HG02840 (cell line): ENCODE data around the gene SPACA5B.
"Not testable (repeated sequence)": the region's sequence is repeated elsewhere in the genome, so short reads cannot be mapped to it uniquely, and the experiment has no call there.

ENCODE experiments used
- ATAC-seq: cut with Tn5 transposase; IDR thresholded peaks from one replicate; pipeline ENCODE4 v1.9.1; 2021; ENCODE audit warnings: mild to moderate bottlenecking, moderate library complexity, moderate number of reproducible peaks; ENCODE audit not compliant: unreplicated experiment, low FRiP score

SPACA5B gene

DNA sequence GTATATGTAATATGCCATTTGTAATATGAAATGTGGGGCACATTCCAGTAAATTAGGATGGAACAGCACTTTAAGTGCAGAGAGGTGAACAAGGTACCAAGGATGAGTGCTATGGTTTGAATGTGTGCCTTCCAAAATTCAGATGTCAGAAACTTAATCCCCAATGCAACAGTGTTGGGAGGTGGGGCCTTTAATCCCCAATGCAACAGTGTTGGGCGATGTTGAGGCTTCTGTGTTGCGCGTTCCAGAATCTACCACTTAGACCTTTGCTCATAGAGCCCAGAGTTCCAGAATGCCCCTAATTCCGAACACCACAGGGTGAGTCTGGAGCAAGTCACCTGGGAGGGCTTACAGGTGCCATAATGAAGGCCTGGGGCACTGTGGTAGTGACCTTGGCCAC, at the start of gene SPACA5B:
TSS of gene SPACA5B (plus strand) at position 301 of the 400 bp plus-strand sequence. CDS start at position 363, 62 bp downstream.
- ATAC-seq: not testable (repeated sequence)

DNA sequence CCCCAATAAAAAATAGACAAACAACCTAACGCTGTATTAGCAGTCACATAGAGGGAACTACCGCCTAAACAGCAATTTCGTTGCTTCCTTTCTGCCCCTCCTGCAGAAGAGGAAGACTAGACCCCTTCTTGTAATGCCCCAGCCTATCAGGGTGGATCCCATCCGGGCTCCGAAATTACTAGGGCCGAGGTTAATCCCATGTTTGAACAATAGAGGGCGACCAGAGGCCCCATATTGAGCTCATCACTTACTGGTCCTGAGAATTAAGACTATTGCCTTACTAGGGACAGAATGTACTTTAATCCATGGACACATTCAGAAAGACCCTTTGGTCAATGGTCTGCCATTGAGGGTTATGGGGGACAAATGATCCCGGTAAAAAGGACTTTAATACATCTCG, 47.2 kb upstream of the SPACA5B start:
- ATAC-seq: no peak

DNA sequence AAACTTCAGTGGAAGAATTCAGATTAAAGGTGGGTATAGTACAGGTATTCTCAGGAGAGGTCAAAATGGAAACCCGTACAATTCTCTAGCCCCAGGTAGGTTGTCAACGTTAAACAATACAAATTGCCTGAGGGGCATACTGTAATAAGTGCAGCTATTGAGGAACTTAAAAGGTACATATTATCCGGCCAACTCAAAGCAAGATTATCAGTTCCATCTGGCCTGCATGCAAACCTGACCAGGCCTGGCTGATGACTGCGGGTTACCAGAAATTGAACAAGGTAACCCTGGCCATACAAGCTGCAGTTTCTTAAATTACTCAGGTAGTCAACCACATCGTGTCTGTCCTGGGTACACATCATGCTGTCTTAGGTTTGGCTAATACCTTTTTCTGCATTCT, 46.7 kb upstream of the SPACA5B start:
- ATAC-seq: no peak

DNA sequence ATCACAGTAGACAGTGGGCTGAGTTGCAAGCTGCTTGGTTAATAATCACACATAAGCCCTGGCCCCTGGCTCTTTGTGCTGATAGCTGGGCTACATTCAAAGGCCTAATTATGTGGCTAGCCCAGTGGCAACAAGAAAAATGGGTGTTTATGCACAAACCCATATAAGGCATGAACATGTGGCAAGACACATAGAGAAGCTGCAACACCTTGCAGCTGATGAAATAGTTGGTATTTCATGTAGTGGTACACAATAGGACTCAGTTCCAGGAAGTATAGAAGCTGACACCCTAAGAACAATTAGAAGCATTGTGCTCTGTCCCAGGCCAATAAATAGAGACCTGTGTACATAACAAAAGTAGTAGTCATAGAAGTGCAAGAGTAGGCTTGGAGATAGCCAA, 44.3 kb upstream of the SPACA5B start:
- ATAC-seq: no peak

DNA sequence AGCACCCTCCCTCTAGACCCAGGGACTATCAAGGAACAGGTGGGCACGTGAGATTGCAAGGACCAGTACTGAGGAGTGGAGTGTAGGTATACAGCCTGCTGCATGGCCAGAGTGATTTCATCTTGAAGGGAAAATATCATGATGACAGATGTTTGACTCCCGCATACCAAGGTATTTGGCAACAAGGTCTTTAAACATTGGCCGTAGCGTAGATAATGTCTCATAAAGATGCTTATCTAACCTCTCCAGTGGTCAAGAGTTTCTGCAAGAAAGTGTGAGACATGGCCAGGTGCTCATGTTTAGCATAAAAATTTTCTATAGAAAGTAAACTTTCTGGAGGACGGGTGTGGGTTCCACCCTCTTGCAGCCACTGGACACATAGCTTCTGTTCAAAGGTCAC, 40.3 kb upstream of the SPACA5B start:
- ATAC-seq: no peak

DNA sequence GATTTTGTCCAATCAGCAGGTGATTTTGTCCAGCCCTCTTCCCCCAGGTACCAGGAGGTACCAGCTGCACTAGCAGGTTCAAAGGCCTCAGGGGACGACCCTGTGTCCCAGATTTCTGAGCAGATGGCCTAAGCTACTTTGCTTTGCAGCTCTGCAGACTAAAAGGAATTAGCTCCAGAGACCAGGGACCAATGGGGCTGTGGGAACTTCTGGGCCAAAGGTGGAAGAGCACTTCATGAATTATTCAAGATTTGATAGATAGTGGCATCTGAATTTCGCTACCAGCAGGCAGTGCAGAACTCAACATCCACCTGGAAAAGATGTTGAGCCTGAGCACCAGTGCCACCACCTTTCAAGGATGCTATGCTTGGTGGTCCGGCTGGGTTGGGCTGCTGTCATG, 37.9 kb upstream of the SPACA5B start:
- not testable (repeated sequence) for ATAC-seq

DNA sequence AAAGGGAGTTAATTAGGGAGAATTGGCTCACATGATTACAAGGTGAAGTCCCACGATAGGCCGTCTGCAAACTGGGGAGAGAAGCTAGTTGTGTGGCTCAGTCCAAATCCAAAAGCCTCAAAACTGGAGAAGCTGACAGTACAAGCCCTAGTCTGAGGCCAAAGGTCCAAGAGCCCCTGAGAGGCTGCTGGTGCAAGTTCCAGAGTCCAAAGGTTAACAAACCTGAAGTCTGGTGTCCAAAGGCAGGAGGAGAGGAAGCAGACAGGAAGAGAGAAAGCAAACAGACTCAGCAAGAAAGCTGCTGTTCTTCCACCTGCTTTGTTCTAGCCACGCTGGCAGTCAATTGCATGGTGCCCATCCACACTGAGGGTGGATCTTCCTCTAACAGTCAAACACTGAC, 29.0 kb upstream of the SPACA5B start:
- no peak for ATAC-seq

DNA sequence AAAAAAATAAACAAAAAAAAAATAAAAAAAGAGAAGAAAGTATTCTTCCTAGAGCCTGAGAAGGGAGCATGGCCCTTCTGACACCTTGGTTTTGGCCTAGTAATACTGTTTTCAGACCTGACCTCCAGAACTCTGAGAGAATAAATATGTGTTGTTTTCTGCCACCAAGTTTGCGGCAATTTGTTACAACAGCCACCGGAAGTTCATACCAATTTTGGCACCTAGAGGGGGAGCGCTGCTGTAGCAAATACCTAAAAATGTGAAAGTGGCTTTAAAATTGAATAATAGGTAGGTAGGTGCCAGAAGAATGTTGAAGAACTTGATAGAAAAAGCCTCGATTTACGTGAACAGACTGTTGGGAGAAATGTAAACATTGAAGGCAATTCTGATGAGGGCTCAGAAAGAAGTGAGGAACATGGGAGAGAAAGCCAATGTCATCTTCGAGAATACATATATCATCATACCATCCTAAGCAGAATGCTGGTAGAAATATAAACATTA, 27.5 kb upstream of the SPACA5B start:
- ATAC-seq: no peak

DNA sequence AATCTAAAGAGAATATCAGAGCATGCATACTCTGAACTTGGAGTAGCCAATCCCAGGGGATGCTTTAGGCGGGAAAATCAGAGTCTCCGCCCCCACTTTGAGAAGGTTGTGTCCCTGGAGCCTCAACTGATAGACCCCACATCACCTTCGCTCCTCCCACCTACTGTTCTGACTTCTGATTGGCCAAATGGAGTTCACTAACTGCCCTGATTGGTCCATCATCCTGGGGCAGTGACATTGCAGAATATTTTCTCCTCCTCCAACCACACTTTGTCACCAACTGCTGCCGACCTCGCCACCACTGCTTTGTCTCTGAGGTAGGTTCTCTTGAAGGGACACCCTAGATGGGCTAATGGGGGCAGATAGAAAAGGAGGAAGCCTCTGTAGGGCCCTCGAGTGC, 22.7 kb upstream of the SPACA5B start:
- ATAC-seq: no peak

DNA sequence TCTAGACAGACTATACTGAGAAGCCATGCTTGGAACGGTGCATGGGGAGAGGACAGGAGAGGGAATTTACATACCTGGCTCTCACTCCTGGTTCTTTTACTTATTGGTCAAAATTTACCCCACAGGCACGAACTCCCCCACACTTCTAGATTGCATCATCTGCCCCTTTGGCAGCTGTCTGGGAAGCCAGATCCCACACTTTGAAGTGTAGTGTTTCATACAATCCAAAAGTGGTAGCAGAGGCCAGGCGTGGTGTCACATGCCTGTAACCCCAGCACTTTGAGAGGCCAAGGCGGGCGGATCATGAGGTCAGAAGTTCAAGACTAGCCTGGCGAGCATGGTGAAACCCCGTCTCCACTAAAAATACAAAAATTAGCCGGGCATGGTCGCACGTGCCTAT, 5.1 kb upstream of the SPACA5B start:
- ATAC-seq: not testable (repeated sequence)

DNA sequence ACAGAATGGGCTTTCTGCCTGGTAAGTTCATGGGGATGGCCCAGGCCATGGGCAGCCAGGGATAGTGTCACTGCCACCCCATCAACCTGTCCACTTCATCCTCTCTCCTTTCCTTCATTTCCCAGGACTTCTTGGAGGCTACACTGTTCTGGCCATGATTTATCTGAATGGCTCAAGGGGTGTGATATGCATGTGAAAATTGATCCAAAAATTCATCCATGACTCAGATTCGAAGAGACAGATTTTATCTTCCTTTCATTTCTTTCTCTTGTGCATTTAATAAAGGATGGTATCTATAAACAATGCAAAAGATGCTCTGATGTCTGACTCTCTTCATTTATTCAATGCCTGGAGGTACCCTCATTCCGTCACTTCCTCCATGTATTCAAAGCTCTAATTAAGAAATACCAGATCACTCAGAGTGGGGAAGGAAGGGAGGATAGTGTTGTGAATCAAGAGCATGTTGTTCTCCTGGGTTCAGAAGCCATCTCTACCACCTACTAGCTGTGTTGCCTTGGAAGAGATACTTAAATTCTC, 1.9 kb downstream of the SPACA5B start:
- ATAC-seq: not testable (repeated sequence)

DNA sequence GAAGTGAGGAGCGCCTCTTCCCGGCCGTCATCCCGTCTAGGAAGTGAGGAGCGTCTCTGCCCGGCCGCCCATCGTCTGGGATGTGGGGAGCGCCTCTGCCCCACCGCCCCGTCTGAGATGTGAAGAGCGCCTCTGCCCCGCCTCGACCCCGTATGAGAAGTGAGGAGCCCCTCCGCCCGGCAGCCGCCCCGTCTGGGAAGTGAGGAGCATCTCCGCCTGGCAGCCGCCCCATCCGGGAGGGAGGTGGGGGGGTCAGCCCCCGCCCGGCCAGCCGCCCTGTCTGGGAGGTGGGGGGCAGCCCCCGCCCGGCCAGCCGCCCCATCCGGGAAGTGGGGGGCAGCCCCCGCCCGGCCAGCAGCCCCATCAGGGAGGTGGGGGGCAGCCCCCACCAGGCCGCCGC, 8.7 kb downstream of the SPACA5B start:
- ATAC-seq: not testable (repeated sequence)

DNA sequence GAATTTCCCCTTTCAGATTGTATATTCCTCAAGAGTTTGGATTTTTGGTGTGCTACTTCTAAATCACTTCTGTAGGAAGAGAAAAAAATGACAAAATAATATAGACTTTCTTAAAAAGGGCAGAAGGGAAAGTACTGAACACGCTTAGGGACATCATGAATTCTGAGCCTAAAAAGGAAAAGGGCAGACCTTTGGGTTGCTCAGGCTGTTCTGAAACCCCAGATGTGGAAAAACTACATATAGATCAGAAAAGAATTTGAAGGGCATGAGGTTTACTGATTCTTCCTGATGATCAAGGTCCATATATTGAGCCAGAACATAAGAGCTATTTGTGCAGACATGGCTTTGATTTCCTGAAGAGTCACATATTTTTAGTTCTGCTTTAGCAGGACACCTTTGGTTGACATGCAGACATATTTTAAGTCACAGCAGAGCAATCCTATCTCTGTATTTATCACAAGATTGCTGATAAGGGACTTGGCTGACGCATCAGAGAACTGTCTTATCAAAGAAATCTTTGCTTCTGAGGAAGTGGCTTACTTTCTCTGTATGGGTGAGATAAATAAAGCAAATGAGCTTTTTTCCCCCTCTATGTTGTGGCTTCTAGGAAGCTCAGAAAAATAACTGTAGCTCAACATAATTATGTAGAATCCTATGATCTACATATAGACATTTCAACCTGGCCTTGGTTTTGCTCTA, 11.5 kb downstream of the SPACA5B start:
- ATAC-seq: not testable (repeated sequence)

DNA sequence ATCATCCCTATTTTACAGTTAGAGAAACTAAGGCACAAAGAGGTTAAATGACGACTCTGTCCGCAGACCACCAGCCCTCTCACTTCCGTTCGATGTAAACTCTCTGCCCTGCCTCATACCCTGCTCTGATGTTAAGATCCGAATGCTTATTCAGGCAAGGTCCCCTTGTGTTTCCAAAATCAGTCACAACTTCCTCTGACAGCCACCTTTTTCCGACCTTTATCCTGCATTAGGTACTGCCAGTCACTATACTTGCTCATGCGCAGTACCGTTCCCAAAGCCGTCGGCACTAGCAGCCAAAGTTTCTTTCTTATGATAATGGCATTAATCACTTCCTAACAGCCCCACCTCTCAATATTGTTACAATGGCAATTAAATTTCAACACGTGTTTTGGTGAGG, 12.3 kb downstream of the SPACA5B start:
- ATAC-seq: not testable (repeated sequence)

DNA sequence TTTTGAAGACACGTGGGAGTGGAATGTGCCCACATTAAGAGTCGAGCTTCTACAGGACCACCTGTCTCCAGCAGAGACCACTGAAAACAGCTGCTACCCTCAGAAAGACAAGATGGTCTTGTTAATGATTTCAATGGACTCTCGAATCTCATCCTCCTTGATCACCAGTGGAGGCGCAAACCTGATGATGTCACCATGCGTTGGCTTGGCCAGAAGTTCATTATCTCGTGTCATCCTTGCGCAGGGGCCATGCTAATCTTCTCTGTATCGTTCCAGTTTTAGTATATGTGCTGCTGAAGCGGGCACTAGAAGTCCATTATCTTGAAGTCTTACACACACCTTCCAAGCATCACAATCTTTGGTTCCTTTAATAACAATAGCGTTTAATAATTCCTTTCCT, 23.3 kb downstream of the SPACA5B start:
- no peak for ATAC-seq

DNA sequence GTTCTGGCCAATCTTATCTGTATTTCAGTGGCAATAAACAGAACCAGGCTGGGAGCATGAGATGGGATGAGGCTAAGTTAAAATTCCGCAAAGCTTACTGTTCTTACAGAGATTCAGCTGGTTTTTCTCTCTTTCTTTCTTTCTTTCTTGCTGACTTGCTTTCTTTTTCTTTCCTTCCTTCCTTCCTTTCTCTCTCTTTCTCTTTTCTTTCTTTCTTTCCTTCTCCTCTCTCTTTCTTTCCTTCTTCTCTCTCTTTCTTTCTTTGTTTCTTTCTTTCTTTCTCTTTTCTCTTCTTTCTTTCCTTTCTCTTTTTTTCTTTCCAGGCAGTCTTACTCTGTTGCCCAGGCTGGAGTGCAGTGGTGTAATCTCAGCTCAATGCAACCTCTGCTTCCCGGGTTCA, 24.4 kb downstream of the SPACA5B start:
- no peak for ATAC-seq

DNA sequence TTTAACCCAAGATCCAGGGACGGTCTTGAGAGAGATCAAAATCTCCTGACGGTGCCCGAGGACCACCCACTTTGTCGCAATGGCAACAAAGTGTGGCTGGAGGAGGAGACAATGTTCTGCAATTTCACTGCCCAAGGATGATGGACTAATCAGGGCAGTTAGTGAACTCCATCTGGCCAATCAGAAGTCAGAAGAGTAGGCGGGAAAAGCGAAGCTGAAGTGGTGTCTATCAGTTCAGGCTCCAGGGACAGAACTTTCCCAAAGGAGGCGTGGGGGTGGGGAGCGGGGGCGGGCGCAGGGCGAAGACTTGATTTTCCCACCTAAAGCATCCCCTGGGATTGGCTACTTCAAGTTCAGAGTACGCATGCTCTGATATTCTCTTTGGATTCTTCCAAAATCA, 25.6 kb downstream of the SPACA5B start:
- no peak for ATAC-seq

DNA sequence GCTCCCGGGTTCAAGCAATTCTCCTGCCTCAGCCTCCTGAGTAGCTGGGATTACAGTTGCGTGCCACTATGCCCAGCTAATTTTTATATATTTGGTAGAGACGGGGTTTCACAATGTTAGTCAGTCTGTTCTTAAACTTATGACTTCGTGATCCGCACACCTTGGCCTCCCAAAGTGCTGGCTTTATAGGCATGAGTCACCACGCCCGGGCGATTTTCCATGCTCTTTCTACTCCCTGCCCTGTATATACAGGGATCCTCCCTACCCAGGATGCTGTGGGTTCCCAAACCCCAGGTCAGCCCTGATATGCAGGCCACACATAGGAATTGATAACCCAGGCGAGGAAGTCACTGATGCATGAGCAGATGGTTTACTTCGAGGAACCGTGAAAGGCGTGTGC, 34.8 kb downstream of the SPACA5B start:
- ATAC-seq: no peak

DNA sequence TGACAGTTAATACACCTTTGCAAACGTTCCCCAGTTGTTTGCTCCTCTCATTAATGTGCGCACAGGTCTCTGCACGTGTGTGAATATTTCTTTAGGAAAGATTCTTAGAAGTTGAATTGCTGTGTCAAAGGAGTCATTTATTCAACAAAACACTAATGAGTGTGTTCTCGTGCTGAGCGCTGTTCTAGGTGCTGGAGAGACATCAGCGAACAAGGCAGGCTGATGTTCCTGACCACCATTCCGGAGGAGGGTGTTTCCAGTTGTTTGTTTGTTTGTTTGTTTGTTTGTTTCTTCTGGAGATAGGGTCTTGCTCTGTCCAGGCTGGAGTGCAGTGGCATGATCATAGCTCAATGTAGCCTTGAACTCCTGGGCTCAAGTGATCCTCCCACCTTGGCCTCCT, 35.9 kb downstream of the SPACA5B start:
- not testable (repeated sequence) for ATAC-seq

DNA sequence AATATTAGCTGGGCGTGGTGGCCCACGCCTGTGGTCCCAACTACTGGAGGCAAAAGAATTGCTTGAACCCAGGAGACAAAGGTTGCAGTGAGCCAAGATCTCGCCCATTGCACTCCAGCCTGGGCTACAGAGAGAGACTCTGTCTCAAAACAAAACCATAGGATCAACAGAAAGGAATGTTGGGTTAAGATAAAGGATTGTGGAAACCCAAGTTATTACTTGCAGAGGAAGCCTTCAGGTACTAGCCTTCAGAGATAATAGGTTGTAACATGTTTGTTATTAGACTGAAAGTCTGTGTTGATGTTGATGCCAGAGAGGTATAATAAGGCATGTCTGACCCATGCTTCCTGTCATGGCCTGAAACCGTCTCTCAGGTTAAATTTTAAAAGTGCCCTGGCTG, 49.3 kb downstream of the SPACA5B start:
- no peak for ATAC-seq

DNA sequence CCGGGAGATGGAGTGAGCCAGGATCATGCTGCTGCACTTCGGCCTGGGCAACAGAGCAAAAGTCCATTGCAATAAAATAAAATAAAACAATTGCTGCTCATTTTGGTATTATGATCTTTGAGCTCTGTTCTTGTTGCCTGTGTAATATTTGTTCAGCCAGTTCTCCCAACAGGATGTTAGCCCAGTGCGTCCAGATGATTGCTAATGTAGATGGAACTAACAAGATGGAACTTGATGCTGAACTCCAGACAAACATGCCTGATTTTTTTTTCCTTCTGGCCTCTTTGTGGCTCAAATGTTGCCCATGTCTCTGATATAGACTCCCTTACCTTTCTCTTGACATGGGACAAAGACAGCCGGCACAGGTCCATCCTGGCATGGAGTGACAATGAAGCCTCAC, 50.4 kb downstream of the SPACA5B start:
- ATAC-seq: no peak

DNA sequence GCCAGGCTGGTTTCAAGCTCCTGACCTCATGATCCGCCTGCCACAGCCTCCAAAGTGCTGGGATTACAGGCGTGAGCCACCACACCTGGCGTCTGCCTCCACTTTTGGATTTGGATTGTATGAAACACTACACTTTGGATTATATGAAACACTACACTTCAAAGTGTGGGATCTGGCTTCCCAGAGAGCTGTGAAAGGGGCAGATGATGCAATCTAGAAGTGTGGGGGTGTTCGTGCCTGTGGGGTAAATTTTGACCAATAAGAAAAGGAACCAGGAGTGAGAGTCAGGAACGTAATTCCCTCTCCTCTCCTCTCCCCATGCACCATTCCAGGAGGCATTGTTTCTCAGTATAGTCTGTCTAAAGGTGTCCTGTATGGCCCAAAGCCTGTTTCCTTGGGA, 51.5 kb downstream of the SPACA5B start:
- ATAC-seq: not testable (repeated sequence)
